HG03280 (cell line): ENCODE measurements around the gene BIRC6.
A peak's percentile ranks its signal among the peaks of the same experiment; 100 is the strongest.
"Not testable (repeated sequence)": the region's sequence is repeated elsewhere in the genome, so short reads cannot be mapped to it uniquely, and the experiment has no call there.

Experiments
- ATAC-seq: cut with Tn5 transposase; IDR thresholded peaks from one replicate; pipeline ENCODE4 v1.9.1; 2021; ENCODE audit warnings: mild to moderate bottlenecking, moderate library complexity; ENCODE audit not compliant: unreplicated experiment

Gene BIRC6

GRCh38 chr2:32496662-32497061 lies 139.8 kb downstream of the BIRC6 start:
- no peak for ATAC-seq

- no peak for ATAC-seq
Measured at GRCh38 chr2:32498306-32498705, 141.5 kb downstream of the BIRC6 start.

- ATAC-seq, result no peak
Measured at GRCh38 chr2:32502941-32503340, 146.1 kb downstream of the BIRC6 start.

GRCh38 chr2:32504877-32505478 lies 148.2 kb downstream of the BIRC6 start:
- no peak for ATAC-seq

- no peak for ATAC-seq
Measured at GRCh38 chr2:32506446-32506845, 149.6 kb downstream of the BIRC6 start.

- ATAC-seq, result no peak
Measured at GRCh38 chr2:32514946-32515345, 158.1 kb downstream of the BIRC6 start.

GRCh38 chr2:32516567-32516966 lies 159.7 kb downstream of the BIRC6 start:
- no peak for ATAC-seq

- no peak for ATAC-seq
Measured at GRCh38 chr2:32522770-32523169, 165.9 kb downstream of the BIRC6 start.

GRCh38 chr2:32523686-32524085 lies 166.9 kb downstream of the BIRC6 start:
- ATAC-seq, result no peak

GRCh38 chr2:32532341-32532740 lies 175.5 kb downstream of the BIRC6 start:
- ATAC-seq, result no peak

GRCh38 chr2:32532961-32533360 lies 176.1 kb downstream of the BIRC6 start:
- ATAC-seq, result no peak

- no peak for ATAC-seq
Measured at GRCh38 chr2:32534831-32535230, 178.0 kb downstream of the BIRC6 start.

- no peak for ATAC-seq
Measured at GRCh38 chr2:32538735-32539134, 181.9 kb downstream of the BIRC6 start.

GRCh38 chr2:32552483-32552882 lies 195.7 kb downstream of the BIRC6 start:
- not testable (repeated sequence) for ATAC-seq

GRCh38 chr2:32553829-32554432 lies 197.1 kb downstream of the BIRC6 start:
- peak; percentile 91 for ATAC-seq

GRCh38 chr2:32558492-32558891 lies 201.7 kb downstream of the BIRC6 start:
- ATAC-seq, result no peak

GRCh38 chr2:32559136-32559535 lies 202.3 kb downstream of the BIRC6 start:
- no peak for ATAC-seq

- ATAC-seq, result no peak
Measured at GRCh38 chr2:32562906-32563305, 206.1 kb downstream of the BIRC6 start.

- ATAC-seq, result no peak
Measured at GRCh38 chr2:32564417-32565035, 207.7 kb downstream of the BIRC6 start.

GRCh38 chr2:32565902-32566301 lies 209.1 kb downstream of the BIRC6 start:
- ATAC-seq, result no peak

- no peak for ATAC-seq
Measured at GRCh38 chr2:32572030-32572429, 215.2 kb downstream of the BIRC6 start.

GRCh38 chr2:32572737-32573136 lies 215.9 kb downstream of the BIRC6 start:
- ATAC-seq, result no peak
